Endothelial cell of umbilical vein (primary cell): ENCODE data around the gene SLC6A9.

Experiments used
- CTCF ChIP-seq, 2 donors: IDR thresholded peaks; 1 replicate in 1 of 2; 2 replicates in 1 of 2; pipeline ENCODE4 v1.5.1; 2011; ENCODE audit warnings: low read length in 2 of 2, mild to moderate bottlenecking in 2 of 2, moderate library complexity in 2 of 2, control low read depth in 1 of 2, inconsistent platforms in 1 of 2, low read depth in 1 of 2; ENCODE audit not compliant: insufficient read depth in 1 of 2; ENCODE audit errors: extremely low read depth in 1 of 2
- EZH2 ChIP-seq: IDR thresholded peaks from 2 replicates; pipeline ENCODE4 v1.6.1; 2012; ENCODE audit warnings: borderline replicate concordance, low read depth, mild to moderate bottlenecking, moderate library complexity, low read length, inconsistent platforms; ENCODE audit not compliant: severe bottlenecking
- FOS ChIP-seq: IDR thresholded peaks from 2 replicates; pipeline ENCODE4 v1.6.1; 2011; ENCODE audit warnings: mild to moderate bottlenecking, low read length, moderate library complexity, borderline replicate concordance; ENCODE audit not compliant: insufficient read depth
- MAX ChIP-seq: IDR thresholded peaks from 2 replicates; pipeline ENCODE4 v1.6.1; 2011; ENCODE audit not compliant: insufficient read depth, insufficient read length
- MYC ChIP-seq: IDR thresholded peaks from one replicate; pipeline ENCODE4 v1.6.1; 2011; ENCODE audit warnings: mild to moderate bottlenecking, low read depth, low read length
- POLR2A ChIP-seq: IDR thresholded peaks from 2 replicates; pipeline ENCODE4 v1.6.1; 2012; ENCODE audit warnings: low read depth, mild to moderate bottlenecking, control low read depth, low read length
- POLR2AphosphoS5 ChIP-seq: IDR thresholded peaks from 2 replicates; pipeline ENCODE4 v1.6.1; 2012; ENCODE audit warnings: low read depth, mild to moderate bottlenecking, control low read depth, low read length, moderate library complexity; ENCODE audit not compliant: insufficient read depth

- TF ChIP-seq CTCF (IDR thresholded peaks at IDR 0.05; ENCODE audit: extremely low read depth in 1 of 2, insufficient read depth in 1 of 2, low read depth in 1 of 2, low read length in 2 of 2) (no peak), FOS (no peak), MAX (no peak), POLR2A (no peak), EZH2 (no peak), POLR2AphosphoS5 (no peak), MYC (no peak)
Measured at GRCh38 chr1:43976045-43976444, 55.2 kb downstream of the SLC6A9 start.
